Astrocyte (in vitro differentiated cells and primary cell): ENCODE data around the gene AIPL1. TPM values are rescaled to one million over a fixed set of nuclear protein-coding genes. Genes with fewer than 3 reads are reported as not detected.

Experiments
- DNase-seq: peaks from one replicate; pipeline ENCODE4 v3.0.0-alpha.2; 2010; ENCODE audit warnings: low read depth
- FAIRE-seq: peaks from 2 replicates; lab custom pipeline; 2011; peaks lifted over from hg19 to GRCh38; lab: Jason Lieb, UNC
- H2AFZ ChIP-seq: 2 replicates; pipeline ENCODE4 v1.6.0; 2012; ENCODE audit warnings: low read depth, low read length, inconsistent platforms
- H3K27ac ChIP-seq: 2 replicates; pipeline ENCODE4 v1.5.1; 2011; ENCODE audit warnings: low read depth, low read length, inconsistent platforms
- H3K27me3 ChIP-seq: 2 replicates; pipeline ENCODE4 v1.6.0; 2011; ENCODE audit warnings: low read length, inconsistent platforms; ENCODE audit not compliant: insufficient read depth
- H3K36me3 ChIP-seq: 2 replicates; pipeline ENCODE4 v1.5.1; 2011; ENCODE audit warnings: low read length, inconsistent platforms; ENCODE audit not compliant: insufficient read depth
- H3K4me1 ChIP-seq: 2 replicates; pipeline ENCODE4 v1.5.1; 2011; ENCODE audit warnings: low read length, inconsistent platforms; ENCODE audit not compliant: insufficient read depth
- H3K4me2 ChIP-seq: 2 replicates; pipeline ENCODE4 v1.6.0; 2012; ENCODE audit warnings: low read length, inconsistent platforms
- H3K4me3 ChIP-seq: 2 replicates; pipeline ENCODE4 v1.5.1; 2011; ENCODE audit warnings: low read depth, mild to moderate bottlenecking, low read length, inconsistent platforms; ENCODE audit not compliant: insufficient read depth
- H3K79me2 ChIP-seq: 2 replicates; pipeline ENCODE4 v1.6.0; 2012; ENCODE audit warnings: mild to moderate bottlenecking, low read length, inconsistent platforms; ENCODE audit not compliant: insufficient read depth
- H3K9ac ChIP-seq: 2 replicates; pipeline ENCODE4 v1.6.0; 2012; ENCODE audit warnings: mild to moderate bottlenecking, low read length, inconsistent platforms
- H3K9me3 ChIP-seq: 2 replicates; pipeline ENCODE4 v1.5.1; 2012; ENCODE audit warnings: low read depth, mild to moderate bottlenecking, low read length, inconsistent platforms; ENCODE audit not compliant: insufficient read depth
- H4K20me1 ChIP-seq: 2 replicates; pipeline ENCODE4 v1.6.0; 2012; ENCODE audit warnings: low read length, inconsistent platforms; ENCODE audit not compliant: insufficient read depth
- H3K27ac Mint-ChIP-seq: one replicate; pipeline ENCODE4 v1.8.0; 2021; ENCODE audit warnings: mild to moderate bottlenecking, mixed read lengths; ENCODE audit not compliant: unreplicated experiment
- H3K27me3 Mint-ChIP-seq: one replicate; pipeline ENCODE4 v1.8.0; 2021; ENCODE audit warnings: low read depth, mixed read lengths; ENCODE audit not compliant: unreplicated experiment
- H3K36me3 Mint-ChIP-seq: one replicate; pipeline ENCODE4 v1.8.0; 2021; ENCODE audit warnings: low read depth, mixed read lengths; ENCODE audit not compliant: unreplicated experiment
- H3K4me1 Mint-ChIP-seq: one replicate; pipeline ENCODE4 v1.8.0; 2021; ENCODE audit warnings: low read depth, mixed read lengths; ENCODE audit not compliant: unreplicated experiment
- H3K4me3 Mint-ChIP-seq: one replicate; pipeline ENCODE4 v1.8.0; 2021; ENCODE audit warnings: mild to moderate bottlenecking, moderate library complexity, mixed read lengths; ENCODE audit not compliant: unreplicated experiment
- H3K9me3 Mint-ChIP-seq: one replicate; pipeline ENCODE4 v1.8.0; 2021; ENCODE audit warnings: mild to moderate bottlenecking, mixed read lengths; ENCODE audit not compliant: unreplicated experiment
- CTCF ChIP-seq: IDR thresholded peaks from 2 replicates; pipeline ENCODE4 v1.5.1; 2011; ENCODE audit warnings: low read depth, mild to moderate bottlenecking, inconsistent platforms, low read length, moderate library complexity; ENCODE audit not compliant: insufficient read depth
- EZH2 ChIP-seq: IDR thresholded peaks from 2 replicates; pipeline ENCODE4 v1.6.1; 2012; ENCODE audit warnings: mild to moderate bottlenecking, low read length, inconsistent platforms; ENCODE audit not compliant: insufficient read depth
- total RNA-seq: library from RNA; stranded (reverse); gene quantifications from 2 replicates; pipeline ENCODE4 v1.2.1, GENCODE V29; 2021

The AIPL1 gene
- total RNA-seq, 1 donor from 2014 or later = not detected

- H3K4me2 ChIP-seq = no peak overlapping the region
Observed at GRCh38 chr17:6449307-6449706, 14.4 kb upstream of the AIPL1 start.

GRCh38 chr17:6448473-6448872 lies 13.6 kb upstream of the AIPL1 start:
- peaks cover 5% of the 10 kb centered on the region for H3K36me3 ChIP-seq
- no peak overlapping the region for H3K4me2 ChIP-seq
- no peaks in the 10 kb centered on the region for H3K9me3 ChIP-seq
- H3K4me3 ChIP-seq = no peak overlapping the region
- peaks cover 10% of the 10 kb centered on the region for H3K79me2 ChIP-seq
- peaks cover 2% of the 10 kb centered on the region for H3K9me3 Mint-ChIP-seq
- FAIRE-seq (no peak), DNase-seq (no peak)
- no peak overlapping the region for H3K4me3 Mint-ChIP-seq
- no peak overlapping the region for H2AFZ ChIP-seq
- H3K27me3 Mint-ChIP-seq = peaks cover 59% of the 10 kb centered on the region
- no peak overlapping the region for H3K9ac ChIP-seq
- H3K4me1 Mint-ChIP-seq = peaks cover 2% of the 10 kb centered on the region
- H3K27me3 ChIP-seq = no peaks in the 10 kb centered on the region
- no peaks in the 10 kb centered on the region for H3K36me3 Mint-ChIP-seq
- peaks cover 10% of the 10 kb centered on the region for H3K4me1 ChIP-seq
- H3K27ac Mint-ChIP-seq = no peak overlapping the region
- TF ChIP-seq EZH2 = no peak
- no peak for TF ChIP-seq CTCF
- H4K20me1 ChIP-seq = no peaks in the 10 kb centered on the region
- no peak overlapping the region for H3K27ac ChIP-seq

More at GRCh38 chr17:6449307-6449706, 14.4 kb upstream of the AIPL1 start:
- Histone ChIP-seq H3K4me1 (peaks cover 10% of the 10 kb centered on the region), H3K4me3 (no peak overlapping the region), H3K79me2 (peaks cover 10% of the 10 kb centered on the region), H2AFZ (no peak overlapping the region), H3K9ac (no peak overlapping the region), H4K20me1 (no peaks in the 10 kb centered on the region), H3K27ac (no peak overlapping the region), H3K9me3 (no peaks in the 10 kb centered on the region), H3K27me3 (no peaks in the 10 kb centered on the region), H3K36me3 (peaks cover 5% of the 10 kb centered on the region)
- H3K36me3 Mint-ChIP-seq = no peaks in the 10 kb centered on the region
- peaks cover 65% of the 10 kb centered on the region for H3K27me3 Mint-ChIP-seq
- H3K4me1 Mint-ChIP-seq = peaks cover 2% of the 10 kb centered on the region
- H3K4me3 Mint-ChIP-seq = no peak overlapping the region
- DNase-seq (no peak), FAIRE-seq (no peak)
- TF ChIP-seq CTCF (no peak), EZH2 (no peak)
- H3K27ac Mint-ChIP-seq = no peak overlapping the region
- H3K9me3 Mint-ChIP-seq = peaks cover 2% of the 10 kb centered on the region

GRCh38 chr17:6446516-6447100 lies 11.7 kb upstream of the AIPL1 start:
- H3K9me3 ChIP-seq = no peaks in the 10 kb centered on the region
- peaks cover 5% of the 10 kb centered on the region for H3K36me3 ChIP-seq
- H3K4me3 Mint-ChIP-seq = no peak overlapping the region
- FAIRE-seq = no peak
- H2AFZ ChIP-seq = no peak overlapping the region
- H3K4me1 ChIP-seq = peaks cover 14% of the 10 kb centered on the region
- H4K20me1 ChIP-seq = no peaks in the 10 kb centered on the region
- no peak overlapping the region for H3K4me3 ChIP-seq
- peaks cover 2% of the 10 kb centered on the region for H3K4me1 Mint-ChIP-seq
- no peak for DNase-seq
- H3K27ac Mint-ChIP-seq = no peak overlapping the region
- H3K27me3 ChIP-seq = no peaks in the 10 kb centered on the region
- peaks cover 2% of the 10 kb centered on the region for H3K9me3 Mint-ChIP-seq
- H3K4me2 ChIP-seq = peak overlapping the region; percentile 3
- TF ChIP-seq CTCF (no peak), EZH2 (no peak)
- H3K36me3 Mint-ChIP-seq = no peaks in the 10 kb centered on the region
- H3K27ac ChIP-seq = no peak overlapping the region
- no peak overlapping the region for H3K9ac ChIP-seq
- H3K79me2 ChIP-seq = peaks cover 10% of the 10 kb centered on the region
- H3K27me3 Mint-ChIP-seq = peaks cover 46% of the 10 kb centered on the region
